Loucy (cell line): ENCODE measurements around the gene LRRC55.

ENCODE experiments used
- H2AFZ ChIP-seq: fragments of 200-600 bp; sonication (generic); 2 replicates; pipeline ENCODE4 v1.6.0; 2016; ENCODE audit warnings: antibody characterized with exemption, mild to moderate bottlenecking, low read length, moderate library complexity
- H3F3A ChIP-seq: fragments of 200-600 bp; 2 replicates; pipeline ENCODE4 v1.6.0; 2016; ENCODE audit warnings: antibody characterized with exemption, low read depth, mild to moderate bottlenecking
- H3K27me3 ChIP-seq: fragments of 200-600 bp; sonication (generic); 2 replicates; pipeline ENCODE4 v1.6.1; 2014; ENCODE audit warnings: low read length, mild to moderate bottlenecking; ENCODE audit not compliant: insufficient read depth, poor library complexity, severe bottlenecking
- H3K36me3 ChIP-seq: fragments of 200-600 bp; sonication (generic); 2 replicates; pipeline ENCODE4 v1.6.1; 2016; ENCODE audit warnings: low read length; ENCODE audit not compliant: insufficient read depth
- H3K4me1 ChIP-seq: fragments of 200-600 bp; sonication (generic); 2 replicates; pipeline ENCODE4 v1.5.1; 2014; ENCODE audit warnings: low read length, mild to moderate bottlenecking; ENCODE audit not compliant: insufficient read depth, poor library complexity, severe bottlenecking
- H3K4me2 ChIP-seq: fragments of 200-600 bp; sonication (generic); 2 replicates; pipeline ENCODE4 v1.6.0; 2014; ENCODE audit warnings: antibody characterized with exemption, low read length, low read depth, mild to moderate bottlenecking; ENCODE audit not compliant: poor library complexity, severe bottlenecking
- H3K4me3 ChIP-seq: fragments of 200-600 bp; sonication (generic); 2 replicates; pipeline ENCODE4 v1.5.1; 2014; ENCODE audit warnings: low read length, mild to moderate bottlenecking, mixed read lengths; ENCODE audit not compliant: poor library complexity, severe bottlenecking
- H3K79me2 ChIP-seq: fragments of 200-600 bp; sonication (generic); 2 replicates; pipeline ENCODE4 v1.6.1; 2014; ENCODE audit warnings: low read length; ENCODE audit not compliant: insufficient read depth
- H3K9ac ChIP-seq: fragments of 200-600 bp; sonication (generic); 2 replicates; pipeline ENCODE4 v1.6.0; 2014; ENCODE audit warnings: mild to moderate bottlenecking, low read depth, low read length, moderate library complexity; ENCODE audit not compliant: poor library complexity, severe bottlenecking
- H3K9me2 ChIP-seq: fragments of 200-600 bp; sonication (generic); replicated peaks from 2 replicates; pipeline ENCODE4 v1.6.1; 2016; ENCODE audit warnings: low read depth, low read length, mixed read lengths
- H3K9me3 ChIP-seq: fragments of 200-600 bp; sonication (generic); 2 replicates; pipeline ENCODE4 v1.6.1; 2014; ENCODE audit warnings: mild to moderate bottlenecking, antibody characterized with exemption, low read length, low read depth; ENCODE audit not compliant: insufficient read depth
- H4K20me1 ChIP-seq: fragments of 200-600 bp; sonication (generic); 2 replicates; pipeline ENCODE4 v1.6.0; 2014; ENCODE audit warnings: antibody characterized with exemption, low read length, mild to moderate bottlenecking; ENCODE audit not compliant: insufficient read depth, poor library complexity, severe bottlenecking
- EZH2phosphoT487 ChIP-seq: fragments of 200-600 bp; IDR thresholded peaks from 2 replicates; pipeline ENCODE4 v1.6.1; 2018; ENCODE audit warnings: antibody characterized with exemption, mild to moderate bottlenecking, moderate library complexity, borderline replicate concordance
- TF ChIP-seq, protein P1 (sequence below): fragments of 200-600 bp; sonication (generic); conservative IDR thresholded peaks from 2 replicates; pipeline ENCODE4 v1.5.1; 2014; ENCODE audit warnings: mild to moderate bottlenecking, antibody characterized with exemption, low read length

Gene LRRC55

GRCh38 chr11:57180081-57180561 is 1.6 kb upstream of the LRRC55 start:
- Histone ChIP-seq H3K9ac (no peak overlapping the region), H3K4me1 (no peaks in the 10 kb centered on the region), H2AFZ (no peak overlapping the region), H3K9me2 (no peaks in the 10 kb centered on the region), H4K20me1 (no peaks in the 10 kb centered on the region), H3K9me3 (no peaks in the 10 kb centered on the region; the same call in 1 of the 2 replicates), H3K4me3 (no peak overlapping the region), H3K36me3 (no peaks in the 10 kb centered on the region), H3F3A (no peaks in the 10 kb centered on the region), H3K4me2 (no peak overlapping the region), H3K27me3 (no peaks in the 10 kb centered on the region), H3K79me2 (no peaks in the 10 kb centered on the region)
- no peak for TF ChIP-seq EZH2phosphoT487
- TF ChIP-seq, protein P1, sequence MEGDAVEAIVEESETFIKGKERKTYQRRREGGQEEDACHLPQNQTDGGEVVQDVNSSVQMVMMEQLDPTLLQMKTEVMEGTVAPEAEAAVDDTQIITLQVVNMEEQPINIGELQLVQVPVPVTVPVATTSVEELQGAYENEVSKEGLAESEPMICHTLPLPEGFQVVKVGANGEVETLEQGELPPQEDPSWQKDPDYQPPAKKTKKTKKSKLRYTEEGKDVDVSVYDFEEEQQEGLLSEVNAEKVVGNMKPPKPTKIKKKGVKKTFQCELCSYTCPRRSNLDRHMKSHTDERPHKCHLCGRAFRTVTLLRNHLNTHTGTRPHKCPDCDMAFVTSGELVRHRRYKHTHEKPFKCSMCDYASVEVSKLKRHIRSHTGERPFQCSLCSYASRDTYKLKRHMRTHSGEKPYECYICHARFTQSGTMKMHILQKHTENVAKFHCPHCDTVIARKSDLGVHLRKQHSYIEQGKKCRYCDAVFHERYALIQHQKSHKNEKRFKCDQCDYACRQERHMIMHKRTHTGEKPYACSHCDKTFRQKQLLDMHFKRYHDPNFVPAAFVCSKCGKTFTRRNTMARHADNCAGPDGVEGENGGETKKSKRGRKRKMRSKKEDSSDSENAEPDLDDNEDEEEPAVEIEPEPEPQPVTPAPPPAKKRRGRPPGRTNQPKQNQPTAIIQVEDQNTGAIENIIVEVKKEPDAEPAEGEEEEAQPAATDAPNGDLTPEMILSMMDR = no peak

GRCh38 chr11:57180964-57181363 is 789 bp upstream of the LRRC55 start:
- Histone ChIP-seq H2AFZ (no peak overlapping the region), H3K36me3 (no peaks in the 10 kb centered on the region), H3F3A (no peaks in the 10 kb centered on the region), H3K9me3 (no peaks in the 10 kb centered on the region; the same call in 1 of the 2 replicates), H4K20me1 (no peaks in the 10 kb centered on the region), H3K27me3 (no peaks in the 10 kb centered on the region), H3K79me2 (no peaks in the 10 kb centered on the region), H3K9ac (no peak overlapping the region), H3K4me2 (no peak overlapping the region), H3K9me2 (no peaks in the 10 kb centered on the region), H3K4me3 (no peak overlapping the region), H3K4me1 (no peaks in the 10 kb centered on the region)
- no peak for TF ChIP-seq EZH2phosphoT487
- TF ChIP-seq, protein P1 = no peak

DNA sequence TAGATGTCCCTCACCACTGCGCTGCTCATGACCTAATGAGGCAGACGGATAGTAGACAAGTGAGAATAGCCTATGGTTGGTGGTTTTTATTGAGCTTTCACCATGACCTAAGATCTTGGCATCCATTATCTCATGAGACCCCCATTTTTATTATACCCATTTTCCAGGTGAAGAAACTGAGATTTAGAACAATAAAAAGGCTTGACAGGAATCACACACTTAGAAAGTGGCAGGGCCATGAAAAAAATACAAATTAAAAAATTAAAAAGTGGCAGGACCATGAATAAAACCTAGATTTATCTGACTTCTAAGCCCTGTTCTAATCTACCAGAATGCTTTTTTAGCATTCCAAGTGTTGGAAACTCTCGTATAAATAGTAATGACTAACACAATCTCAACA is 1.1 kb downstream of the LRRC55 start:
- TF ChIP-seq EZH2phosphoT487 = no peak
- TF ChIP-seq, protein P1 = no peak
- H3K27me3 ChIP-seq = no peaks in the 10 kb centered on the region
- H3K4me3 ChIP-seq = no peak overlapping the region
- no peaks in the 10 kb centered on the region for H3K36me3 ChIP-seq
- H4K20me1 ChIP-seq = no peaks in the 10 kb centered on the region
- H3F3A ChIP-seq = no peaks in the 10 kb centered on the region
- H3K79me2 ChIP-seq = no peaks in the 10 kb centered on the region
- no peak overlapping the region for H3K9ac ChIP-seq
- no peaks in the 10 kb centered on the region for H3K9me2 ChIP-seq
- no peaks in the 10 kb centered on the region for H3K4me1 ChIP-seq
- H2AFZ ChIP-seq = no peak overlapping the region
- no peaks in the 10 kb centered on the region; the same call in 1 of the 2 replicates for H3K9me3 ChIP-seq
- no peak overlapping the region for H3K4me2 ChIP-seq
